NB4 (cell line): ENCODE data around the gene MFGE8.

Experiments
- DNase-seq: peaks from one replicate; pipeline ENCODE4 v3.0.0; 2010; ENCODE audit warnings: low read depth
- H3K4me3 ChIP-seq: one replicate; pipeline ENCODE4 v1.5.1; 2011; ENCODE audit warnings: mild to moderate bottlenecking, low read depth, low read length, moderate library complexity
- MAX ChIP-seq: IDR thresholded peaks from 2 replicates; pipeline ENCODE4 v1.6.1; 2011; ENCODE audit warnings: low read depth, low read length
- MYC ChIP-seq: IDR thresholded peaks from 2 replicates; pipeline ENCODE4 v1.6.1; 2011; ENCODE audit warnings: low read depth, low read length
- POLR2A ChIP-seq: IDR thresholded peaks from 2 replicates; pipeline ENCODE4 v1.6.1; 2011; ENCODE audit warnings: mild to moderate bottlenecking; ENCODE audit not compliant: insufficient read length; ENCODE audit errors: extremely low read depth
- TF ChIP-seq, protein P1 (sequence below): IDR thresholded peaks from one replicate; pipeline ENCODE4 v1.5.1; 2012; ENCODE audit warnings: low read depth, low read length

Gene MFGE8

DNA sequence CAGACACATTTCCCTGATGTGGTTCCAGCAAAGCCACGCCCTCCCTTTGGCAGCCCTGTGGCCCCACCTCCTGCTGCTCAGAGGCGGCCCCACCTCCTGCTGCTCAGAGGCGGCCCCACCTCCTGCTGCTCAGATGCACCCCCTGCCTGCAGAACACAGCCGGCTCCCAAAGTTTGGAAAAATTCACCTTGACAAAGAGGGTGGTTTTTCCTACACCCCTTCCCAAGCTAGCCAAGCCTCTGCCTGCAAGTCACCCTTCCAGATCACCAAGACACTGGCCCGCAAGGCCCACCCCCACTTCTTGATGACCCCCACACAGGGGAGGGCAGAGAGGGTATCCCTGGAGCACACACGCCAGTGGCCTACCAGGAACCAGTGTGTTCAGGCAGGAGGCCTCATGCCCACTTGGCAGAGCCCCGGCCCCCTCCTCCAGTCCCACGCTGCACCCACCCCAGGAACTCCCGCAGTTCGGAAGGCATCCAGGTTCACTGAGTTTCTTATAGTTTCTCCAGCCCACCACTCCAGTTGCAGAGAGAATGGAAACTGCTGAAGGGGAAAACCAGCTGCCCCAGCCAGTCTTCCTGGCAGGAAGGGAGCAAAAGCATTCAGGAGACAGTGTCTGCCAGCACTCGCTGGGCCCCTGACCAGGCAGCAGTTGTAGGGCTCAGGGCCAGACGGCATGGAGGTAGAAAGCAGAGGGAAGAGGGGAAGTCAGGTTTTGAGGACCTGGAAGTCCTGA lies 15.6 kb downstream of the MFGE8 start:
- no peak for TF ChIP-seq POLR2A
- TF ChIP-seq, protein P1, sequence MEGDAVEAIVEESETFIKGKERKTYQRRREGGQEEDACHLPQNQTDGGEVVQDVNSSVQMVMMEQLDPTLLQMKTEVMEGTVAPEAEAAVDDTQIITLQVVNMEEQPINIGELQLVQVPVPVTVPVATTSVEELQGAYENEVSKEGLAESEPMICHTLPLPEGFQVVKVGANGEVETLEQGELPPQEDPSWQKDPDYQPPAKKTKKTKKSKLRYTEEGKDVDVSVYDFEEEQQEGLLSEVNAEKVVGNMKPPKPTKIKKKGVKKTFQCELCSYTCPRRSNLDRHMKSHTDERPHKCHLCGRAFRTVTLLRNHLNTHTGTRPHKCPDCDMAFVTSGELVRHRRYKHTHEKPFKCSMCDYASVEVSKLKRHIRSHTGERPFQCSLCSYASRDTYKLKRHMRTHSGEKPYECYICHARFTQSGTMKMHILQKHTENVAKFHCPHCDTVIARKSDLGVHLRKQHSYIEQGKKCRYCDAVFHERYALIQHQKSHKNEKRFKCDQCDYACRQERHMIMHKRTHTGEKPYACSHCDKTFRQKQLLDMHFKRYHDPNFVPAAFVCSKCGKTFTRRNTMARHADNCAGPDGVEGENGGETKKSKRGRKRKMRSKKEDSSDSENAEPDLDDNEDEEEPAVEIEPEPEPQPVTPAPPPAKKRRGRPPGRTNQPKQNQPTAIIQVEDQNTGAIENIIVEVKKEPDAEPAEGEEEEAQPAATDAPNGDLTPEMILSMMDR = peak; percentile 34
- H3K4me3 ChIP-seq = no peak overlapping the region
- peak; percentile 75 for DNase-seq

DNA sequence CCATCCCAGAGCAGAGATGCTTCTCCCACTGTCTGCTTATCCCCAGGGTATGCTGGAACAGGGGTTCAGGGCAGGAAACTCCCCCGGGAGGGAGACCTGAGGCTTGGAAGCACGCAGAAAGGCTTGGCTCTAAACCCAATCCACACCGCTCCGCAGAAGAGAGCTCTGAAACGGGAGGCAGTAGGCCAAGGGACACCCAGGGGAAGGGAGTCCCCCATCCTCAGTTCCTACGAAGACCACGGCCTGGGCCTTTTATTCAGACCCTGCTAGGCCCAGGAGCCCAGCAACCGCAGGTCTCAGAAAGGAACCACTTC lies 16.1 kb downstream of the MFGE8 start:
- H3K4me3 ChIP-seq = no peak overlapping the region
- TF ChIP-seq MAX = no peak
- TF ChIP-seq POLR2A = no peak
- TF ChIP-seq, protein P1 = no peak
- TF ChIP-seq MYC = no peak
- DNase-seq = no peak

DNA sequence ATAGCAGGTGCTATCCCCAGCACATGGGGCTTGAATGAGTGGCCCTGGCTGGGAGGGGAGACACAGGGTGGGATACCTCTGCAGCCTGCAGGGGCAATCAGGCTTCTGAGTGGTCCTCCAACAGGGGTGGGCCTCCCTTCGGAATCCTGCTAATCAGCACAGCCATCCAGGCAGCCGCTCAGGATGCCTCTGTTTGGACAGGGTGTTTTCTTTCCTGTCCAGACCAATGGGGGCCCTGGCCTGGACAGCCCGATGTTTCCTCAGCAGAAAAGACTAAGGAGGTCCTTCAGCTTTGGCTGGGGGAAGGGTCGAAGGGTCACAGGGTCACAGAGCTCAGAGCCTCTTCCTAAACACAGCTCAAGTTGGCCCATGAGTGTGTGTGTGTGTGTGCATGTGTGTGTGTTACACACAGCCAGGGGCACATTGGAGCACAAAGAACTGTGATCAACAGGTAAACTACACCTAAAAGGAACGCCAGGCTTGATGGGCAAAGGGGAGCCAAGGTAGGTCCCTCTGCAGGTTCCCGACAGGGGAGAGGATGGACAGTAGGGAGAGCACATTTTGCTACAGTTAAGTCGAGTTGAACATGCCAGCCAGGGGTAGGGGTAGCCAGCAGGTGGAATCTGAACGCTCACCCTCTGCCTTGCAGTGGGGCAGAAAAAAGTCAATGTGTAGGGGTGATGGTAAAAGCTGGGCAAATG lies 16.7 kb downstream of the MFGE8 start:
- no peak overlapping the region for H3K4me3 ChIP-seq
- no peak for DNase-seq
- TF ChIP-seq, protein P1 = no peak
- TF ChIP-seq POLR2A (no peak), MYC (no peak), MAX (no peak)

DNA sequence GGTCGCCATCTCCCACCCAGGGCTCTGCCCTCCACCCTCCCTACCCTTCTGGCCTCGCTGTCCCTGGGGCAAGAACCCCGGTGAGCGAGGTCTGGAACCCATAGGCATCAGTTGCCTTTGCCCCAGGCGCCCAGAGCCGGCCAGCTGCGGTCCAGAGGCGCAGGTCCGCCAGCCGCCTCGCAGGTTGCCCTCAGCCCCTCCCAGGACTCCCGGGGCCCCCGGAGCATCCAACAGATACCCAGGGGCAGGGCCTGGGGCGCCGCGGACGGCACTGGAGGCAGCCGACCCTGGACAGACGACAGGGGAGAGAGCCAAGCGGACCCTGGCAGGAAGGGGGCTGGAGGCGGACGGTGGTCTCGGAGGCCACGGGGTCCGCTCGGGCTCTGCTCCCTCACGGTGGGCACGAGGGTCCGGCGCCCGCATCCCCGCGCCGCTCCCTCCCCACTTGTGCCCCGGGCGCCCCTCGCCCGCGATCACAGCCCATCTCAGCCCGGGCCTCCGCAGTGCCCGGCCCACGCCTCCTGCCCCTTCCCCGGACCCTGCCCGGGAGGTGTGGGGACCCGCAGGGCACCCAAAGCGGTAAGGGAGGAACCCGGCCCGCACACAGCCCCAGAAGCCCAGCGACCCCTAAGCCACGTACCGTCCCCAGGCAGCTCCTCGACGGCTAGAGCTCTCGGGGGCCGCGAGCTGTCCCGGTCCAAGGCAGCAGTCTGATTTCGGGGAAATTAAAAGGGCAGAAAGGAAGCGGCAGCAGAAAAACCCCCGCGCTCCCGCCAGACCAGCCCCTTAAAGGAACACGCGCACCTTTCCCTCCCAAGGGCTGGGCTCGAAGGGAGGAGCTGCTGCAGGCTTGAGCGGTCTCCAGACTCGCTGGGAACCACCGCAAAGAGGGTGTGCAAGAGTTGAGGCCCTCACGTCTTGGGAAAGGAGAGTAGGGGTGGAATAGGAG lies 18.1 kb downstream of the MFGE8 start, which contains the start of gene HAPLN3:
HAPLN3 (minus strand) TSS at position 726 of the 949 bp plus-strand sequence. CDS start 8,246 bp downstream, outside the sequence.
- H3K4me3 ChIP-seq = no peak within 1 kb of the TSS
- DNase-seq = peak; percentile 42
- no peak for TF ChIP-seq MAX
- no peak for TF ChIP-seq POLR2A
- TF ChIP-seq MYC = no peak
- TF ChIP-seq, protein P1 = no peak

DNA sequence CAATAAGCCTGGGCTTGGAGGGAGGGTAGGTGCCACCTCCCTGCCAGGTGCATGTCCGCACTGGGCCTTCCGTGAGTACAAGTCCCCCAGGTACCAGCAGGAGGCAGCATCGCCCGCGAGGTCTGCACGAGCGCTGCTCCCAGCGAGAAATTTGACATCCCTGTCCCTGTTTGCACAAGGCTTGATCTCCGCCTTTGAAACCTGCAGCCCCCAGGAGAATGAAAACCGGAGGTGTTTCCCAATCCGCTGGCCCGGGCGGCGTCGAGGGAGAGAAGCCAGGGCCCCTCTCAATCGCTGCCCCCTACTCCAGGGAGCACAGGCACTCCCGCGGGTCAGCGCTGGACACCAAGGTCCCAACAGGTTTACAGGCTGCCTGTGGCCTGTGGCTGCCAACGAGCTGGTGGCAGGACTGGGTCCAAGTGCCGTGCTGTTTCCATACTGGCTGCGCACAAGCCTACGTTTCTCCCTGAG lies 18.8 kb downstream of the MFGE8 start:
- TF ChIP-seq, protein P1 = peak; percentile 66
- TF ChIP-seq POLR2A = no peak
- H3K4me3 ChIP-seq = no peak overlapping the region
- DNase-seq = peak; percentile 59
